OCI-LY1 (cell line): ENCODE measurements around the gene ARHGAP8.

Experiments used
- H2AFZ ChIP-seq: fragments of 200-600 bp; sonication (generic), shearing (Covaris generic); 2 replicates; pipeline ENCODE4 v1.6.0; 2014; ENCODE audit warnings: antibody characterized with exemption, mild to moderate bottlenecking, low read length
- H3F3A ChIP-seq: fragments of 200-600 bp; sonication (generic), shearing (Covaris generic); 2 replicates; pipeline ENCODE4 v1.6.0; 2014; ENCODE audit warnings: mild to moderate bottlenecking, antibody characterized with exemption, low read length, moderate library complexity; ENCODE audit not compliant: insufficient read depth
- H3K27ac ChIP-seq: fragments of 200-600 bp; sonication (generic); 2 replicates; pipeline ENCODE4 v1.5.1; 2014; ENCODE audit warnings: low read length, mixed run types, mild to moderate bottlenecking, low read depth; ENCODE audit not compliant: poor library complexity, severe bottlenecking
- H3K27me3 ChIP-seq: fragments of 200-600 bp; sonication (generic); 2 replicates; pipeline ENCODE4 v1.6.0; 2014; ENCODE audit warnings: antibody characterized with exemption, mild to moderate bottlenecking, low read length, moderate library complexity; ENCODE audit not compliant: insufficient read depth
- H3K36me3 ChIP-seq: fragments of 200-600 bp; sonication (generic); 2 replicates; pipeline ENCODE4 v1.6.1; 2014; ENCODE audit warnings: mild to moderate bottlenecking, antibody characterized with exemption, low read length, moderate library complexity, mixed read lengths; ENCODE audit not compliant: insufficient read depth
- H3K4me1 ChIP-seq: fragments of 200-600 bp; sonication (generic); 2 replicates; pipeline ENCODE4 v1.5.1; 2014; ENCODE audit warnings: mild to moderate bottlenecking, low read length, moderate library complexity; ENCODE audit not compliant: insufficient read depth, severe bottlenecking
- H3K4me2 ChIP-seq: fragments of 200-600 bp; sonication (generic), shearing (Covaris generic); 2 replicates; pipeline ENCODE4 v1.6.1; 2014; ENCODE audit warnings: low read length
- H3K4me3 ChIP-seq: fragments of 200-600 bp; sonication (generic); 2 replicates; pipeline ENCODE4 v1.5.1; 2014; ENCODE audit warnings: low read length, low read depth, mild to moderate bottlenecking, mixed read lengths; ENCODE audit not compliant: poor library complexity, severe bottlenecking
- H3K79me2 ChIP-seq: fragments of 200-600 bp; shearing (Covaris generic); 2 replicates; pipeline ENCODE4 v1.6.1; 2016; ENCODE audit warnings: mixed run types, low read length, mixed read lengths; ENCODE audit not compliant: insufficient read depth
- H3K9ac ChIP-seq: fragments of 200-600 bp; sonication (generic), shearing (Covaris generic); 2 replicates; pipeline ENCODE4 v1.6.1; 2014; ENCODE audit warnings: mild to moderate bottlenecking, low read length, mixed read lengths
- H3K9me2 ChIP-seq: fragments of 200-600 bp; sonication (generic), shearing (Covaris generic); 2 replicates; pipeline ENCODE4 v1.6.1; 2014; ENCODE audit warnings: low read depth, mild to moderate bottlenecking, low read length, mixed read lengths
- H3K9me3 ChIP-seq: fragments of 200-600 bp; shearing (Covaris generic); 2 replicates; pipeline ENCODE4 v1.6.1; 2014; ENCODE audit warnings: low read length, mixed read lengths
- H4K20me1 ChIP-seq: fragments of 200-600 bp; sonication (generic), shearing (Covaris generic); 2 replicates; pipeline ENCODE4 v1.6.0; 2016; ENCODE audit warnings: mild to moderate bottlenecking, low read length; ENCODE audit not compliant: insufficient read depth
- CTCF ChIP-seq: fragments of 200-600 bp; sonication (generic), shearing (Covaris generic); IDR thresholded peaks from 2 replicates; pipeline ENCODE4 v1.5.1; 2017; ENCODE audit warnings: mild to moderate bottlenecking, antibody characterized with exemption, low read length, moderate library complexity, mixed read lengths
- EZH2 ChIP-seq: fragments of 200-600 bp; sonication (generic), shearing (Covaris generic); IDR thresholded peaks from 2 replicates; pipeline ENCODE4 v1.8.0; 2017; ENCODE audit warnings: borderline replicate concordance, mixed run types, mild to moderate bottlenecking, antibody characterized with exemption, low read length, moderate library complexity, mixed read lengths

The ARHGAP8 gene

GRCh38 chr22:44802071-44802700, 49.8 kb downstream of the ARHGAP8 start:
- Histone ChIP-seq H3K27ac (no peak overlapping the region), H3K9ac (no peak overlapping the region), H3K4me1 (no peaks in the 10 kb centered on the region), H3K4me2 (no peak overlapping the region), H2AFZ (no peak overlapping the region), H3K9me3 (no peaks in the 10 kb centered on the region), H4K20me1 (no peaks in the 10 kb centered on the region), H3K27me3 (no peaks in the 10 kb centered on the region), H3K9me2 (no peaks in the 10 kb centered on the region), H3K36me3 (no peaks in the 10 kb centered on the region), H3K79me2 (no peaks in the 10 kb centered on the region), H3K4me3 (no peak overlapping the region), H3F3A (no peaks in the 10 kb centered on the region)
- TF ChIP-seq EZH2 = no peak
- no peak for TF ChIP-seq CTCF

DNA sequence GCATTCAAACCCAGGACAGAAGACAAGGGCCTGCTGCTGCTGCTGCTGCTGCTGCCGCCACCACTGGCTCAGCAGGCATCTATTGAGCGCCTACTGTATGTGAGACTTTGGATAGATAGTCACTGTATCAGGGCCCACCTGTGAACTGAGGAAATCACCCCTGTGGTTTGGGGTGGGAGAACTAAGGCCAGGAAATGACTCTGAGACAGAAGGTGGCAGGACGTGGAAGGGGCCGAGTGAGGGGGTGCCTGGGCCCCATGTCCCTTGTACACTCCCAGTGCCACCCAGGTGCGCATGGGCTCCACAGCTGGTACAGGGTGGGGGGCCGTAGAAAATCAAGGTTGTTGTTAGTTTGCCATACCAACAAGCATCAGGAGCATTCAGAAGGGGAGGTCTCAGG, 50.6 kb downstream of the ARHGAP8 start:
- Histone ChIP-seq H3K27ac (no peak overlapping the region), H3K9me3 (no peaks in the 10 kb centered on the region), H2AFZ (no peak overlapping the region), H3K27me3 (no peaks in the 10 kb centered on the region), H3K9me2 (no peaks in the 10 kb centered on the region), H3K9ac (no peak overlapping the region), H3K36me3 (no peaks in the 10 kb centered on the region), H3K79me2 (no peaks in the 10 kb centered on the region), H3K4me2 (no peak overlapping the region), H4K20me1 (no peaks in the 10 kb centered on the region), H3K4me1 (no peaks in the 10 kb centered on the region), H3K4me3 (no peak overlapping the region), H3F3A (no peaks in the 10 kb centered on the region)
- TF ChIP-seq CTCF = no peak
- no peak for TF ChIP-seq EZH2

DNA sequence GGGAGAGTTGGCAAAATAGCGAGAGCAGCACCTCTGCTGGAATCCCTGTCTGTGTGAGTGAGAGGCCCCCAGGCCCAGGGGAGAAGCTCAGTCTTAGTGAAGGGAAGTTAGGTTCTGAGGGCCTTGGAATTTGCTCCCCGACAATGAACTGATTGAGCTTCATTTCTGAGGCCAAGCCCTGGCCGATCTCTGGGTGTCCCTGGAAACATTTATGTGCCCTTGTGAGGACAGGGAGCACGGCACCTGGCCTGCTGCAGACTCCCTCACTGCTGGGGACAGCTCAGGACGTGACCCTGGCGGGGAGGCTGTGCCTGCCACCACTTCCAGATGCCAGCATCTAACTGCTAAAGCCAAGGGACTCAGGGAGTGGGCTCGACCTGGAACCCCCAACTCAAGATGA, 52.0 kb downstream of the ARHGAP8 start:
- no peak overlapping the region for H3K9ac ChIP-seq
- H3K4me3 ChIP-seq = no peak overlapping the region
- no peaks in the 10 kb centered on the region for H3K79me2 ChIP-seq
- no peak overlapping the region for H3K27ac ChIP-seq
- H3K9me2 ChIP-seq = no peaks in the 10 kb centered on the region
- H3K27me3 ChIP-seq = no peaks in the 10 kb centered on the region
- no peak overlapping the region for H2AFZ ChIP-seq
- no peaks in the 10 kb centered on the region for H4K20me1 ChIP-seq
- TF ChIP-seq EZH2 (no peak), CTCF (no peak)
- H3K36me3 ChIP-seq = no peaks in the 10 kb centered on the region
- H3K9me3 ChIP-seq = no peaks in the 10 kb centered on the region
- no peaks in the 10 kb centered on the region for H3F3A ChIP-seq
- no peak overlapping the region for H3K4me2 ChIP-seq
- H3K4me1 ChIP-seq = no peaks in the 10 kb centered on the region
